ENCODE data around the gene CYFIP1. TPM values are rescaled to one million over a fixed set of nuclear protein-coding genes. Genes with fewer than 3 reads are reported as not detected.

The CYFIP1 gene
- total RNA-seq, 2 experiments from 2014 or later, result 14.6 to 16.3 TPM

- no peaks in the 10 kb centered on the region for H3K4me1 Mint-ChIP-seq
- no peaks in the 10 kb centered on the region for H3K27me3 Mint-ChIP-seq
- H3K4me3 Mint-ChIP-seq, result no peak overlapping the region
- no peaks in the 10 kb centered on the region for H3K9me3 Mint-ChIP-seq
- ChIA-PET CTCF (interaction anchor here (1.0 kb wide), 1 partner anchor 64 kb away, joined by 4 read pairs; no protein-coding TSS in a partner anchor), POLR2A (no interaction called here)
- H3K36me3 Mint-ChIP-seq (ENCODE audit: low read depth), result no peaks in the 10 kb centered on the region
- no peak for DNase-seq
- H3K27ac Mint-ChIP-seq, result no peak overlapping the region
Observed at GRCh38 chr15:22916606-22917350, 63.4 kb downstream of the CYFIP1 start.

GRCh38 chr15:22915866-22916515 is 64.2 kb downstream of the CYFIP1 start:
- no peaks in the 10 kb centered on the region for H3K4me1 Mint-ChIP-seq
- no peaks in the 10 kb centered on the region for H3K27me3 Mint-ChIP-seq
- CTCF ChIA-PET, result interaction anchor here (1.0 kb wide), 1 partner anchor 63 kb away, joined by 4 read pairs; no protein-coding TSS in a partner anchor
- H3K36me3 Mint-ChIP-seq (ENCODE audit: low read depth), result no peaks in the 10 kb centered on the region
- DNase-seq, result no peak
- POLR2A ChIA-PET, result no interaction called here
- H3K9me3 Mint-ChIP-seq, result no peaks in the 10 kb centered on the region
- no peak overlapping the region for H3K27ac Mint-ChIP-seq
- H3K4me3 Mint-ChIP-seq, result no peak overlapping the region

GRCh38 chr15:22913646-22914380 is 66.4 kb downstream of the CYFIP1 start:
- ChIA-PET POLR2A (interaction anchor here (0.7 kb wide), 1 partner anchor 40 kb away, joined by 6 read pairs; no protein-coding TSS in a partner anchor), CTCF (interaction anchor here (0.6 kb wide), 1 partner anchor 83 kb away, joined by 4 read pairs; no protein-coding TSS in a partner anchor)
- no peaks in the 10 kb centered on the region for H3K9me3 Mint-ChIP-seq
- H3K4me3 Mint-ChIP-seq, result no peak overlapping the region
- H3K4me1 Mint-ChIP-seq, result no peaks in the 10 kb centered on the region
- DNase-seq, result no peak
- H3K36me3 Mint-ChIP-seq (ENCODE audit: low read depth), result peaks cover 5% of the 10 kb centered on the region
- no peaks in the 10 kb centered on the region for H3K27me3 Mint-ChIP-seq
- no peak overlapping the region for H3K27ac Mint-ChIP-seq

- no peaks in the 10 kb centered on the region for H3K27me3 Mint-ChIP-seq
- ChIA-PET POLR2A (no interaction called here), CTCF (no interaction called here)
- peaks cover 11% of the 10 kb centered on the region for H3K36me3 Mint-ChIP-seq (ENCODE audit: low read depth)
- H3K4me1 Mint-ChIP-seq, result no peaks in the 10 kb centered on the region
- H3K4me3 Mint-ChIP-seq, result no peak overlapping the region
- no peaks in the 10 kb centered on the region for H3K9me3 Mint-ChIP-seq
- DNase-seq, result no peak
- H3K27ac Mint-ChIP-seq, result no peak overlapping the region
Observed at GRCh38 chr15:22912256-22912655, 67.9 kb downstream of the CYFIP1 start.

- Mint-ChIP-seq H3K4me3 (no peak overlapping the region), H3K36me3 (ENCODE audit: low read depth) (peaks cover 11% of the 10 kb centered on the region), H3K27me3 (no peaks in the 10 kb centered on the region), H3K27ac (no peak overlapping the region), H3K9me3 (no peaks in the 10 kb centered on the region), H3K4me1 (no peaks in the 10 kb centered on the region)
- DNase-seq, result no peak
- POLR2A ChIA-PET, result no interaction called here
- CTCF ChIA-PET, result no interaction called here
Observed at GRCh38 chr15:22911306-22911705, 68.9 kb downstream of the CYFIP1 start.

GRCh38 chr15:22908830-22909229 is 71.3 kb downstream of the CYFIP1 start:
- POLR2A ChIA-PET, result no interaction called here
- no peaks in the 10 kb centered on the region for H3K4me1 Mint-ChIP-seq
- DNase-seq, result no peak
- CTCF ChIA-PET, result interaction anchor here (0.7 kb wide), 1 partner anchor 15 kb away, joined by 3 read pairs; no protein-coding TSS in a partner anchor
- no peak overlapping the region for H3K4me3 Mint-ChIP-seq
- H3K9me3 Mint-ChIP-seq, result no peaks in the 10 kb centered on the region
- H3K27me3 Mint-ChIP-seq, result no peaks in the 10 kb centered on the region
- H3K36me3 Mint-ChIP-seq (ENCODE audit: low read depth), result peaks cover 11% of the 10 kb centered on the region
- no peak overlapping the region for H3K27ac Mint-ChIP-seq

GRCh38 chr15:22907161-22907950 is 72.8 kb downstream of the CYFIP1 start:
- Mint-ChIP-seq H3K4me3 (no peak overlapping the region), H3K27me3 (no peaks in the 10 kb centered on the region), H3K36me3 (ENCODE audit: low read depth) (peaks cover 11% of the 10 kb centered on the region), H3K9me3 (no peaks in the 10 kb centered on the region), H3K4me1 (no peaks in the 10 kb centered on the region), H3K27ac (no peak overlapping the region)
- ChIA-PET CTCF (no interaction called here), POLR2A (no interaction called here)
- no peak for DNase-seq

- Mint-ChIP-seq H3K27me3 (no peaks in the 10 kb centered on the region), H3K27ac (no peak overlapping the region), H3K9me3 (no peaks in the 10 kb centered on the region), H3K4me3 (no peak overlapping the region), H3K36me3 (ENCODE audit: low read depth) (peaks cover 8% of the 10 kb centered on the region), H3K4me1 (no peaks in the 10 kb centered on the region)
- DNase-seq, result no peak
- ChIA-PET CTCF (no interaction called here), POLR2A (no interaction called here)
Observed at GRCh38 chr15:22904736-22905135, 75.4 kb downstream of the CYFIP1 start.

GRCh38 chr15:22903961-22904534 is 76.1 kb downstream of the CYFIP1 start:
- Mint-ChIP-seq H3K36me3 (ENCODE audit: low read depth) (peaks cover 8% of the 10 kb centered on the region), H3K4me3 (no peak overlapping the region), H3K9me3 (no peaks in the 10 kb centered on the region), H3K27me3 (no peaks in the 10 kb centered on the region), H3K4me1 (no peaks in the 10 kb centered on the region), H3K27ac (no peak overlapping the region)
- ChIA-PET CTCF (no interaction called here), POLR2A (no interaction called here)
- DNase-seq, result no peak

GRCh38 chr15:22903427-22903826 is 76.7 kb downstream of the CYFIP1 start:
- Mint-ChIP-seq H3K27me3 (no peaks in the 10 kb centered on the region), H3K27ac (no peak overlapping the region), H3K9me3 (no peaks in the 10 kb centered on the region), H3K4me1 (no peaks in the 10 kb centered on the region), H3K4me3 (no peak overlapping the region), H3K36me3 (ENCODE audit: low read depth) (peaks cover 5% of the 10 kb centered on the region)
- ChIA-PET POLR2A (no interaction called here), CTCF (no interaction called here)
- no peak for DNase-seq

- DNase-seq, result no peak
- POLR2A ChIA-PET, result interaction anchor here (0.6 kb wide), 1 partner anchor 47 kb away, joined by 3 read pairs; no protein-coding TSS in a partner anchor
- Mint-ChIP-seq H3K27ac (no peak overlapping the region), H3K9me3 (no peaks in the 10 kb centered on the region), H3K36me3 (ENCODE audit: low read depth) (peaks cover 2% of the 10 kb centered on the region), H3K27me3 (no peaks in the 10 kb centered on the region), H3K4me3 (no peak overlapping the region), H3K4me1 (no peaks in the 10 kb centered on the region)
- CTCF ChIA-PET, result no interaction called here
Observed at GRCh38 chr15:22902981-22903380, 77.2 kb downstream of the CYFIP1 start.

GRCh38 chr15:22902578-22902977 is 77.6 kb downstream of the CYFIP1 start:
- H3K27me3 Mint-ChIP-seq, result no peaks in the 10 kb centered on the region
- ChIA-PET POLR2A (interaction anchor here (0.6 kb wide), 1 partner anchor 48 kb away, joined by 3 read pairs; no protein-coding TSS in a partner anchor), CTCF (no interaction called here)
- DNase-seq, result no peak
- no peak overlapping the region for H3K4me3 Mint-ChIP-seq
- H3K36me3 Mint-ChIP-seq (ENCODE audit: low read depth), result peaks cover 2% of the 10 kb centered on the region
- no peak overlapping the region for H3K27ac Mint-ChIP-seq
- no peaks in the 10 kb centered on the region for H3K9me3 Mint-ChIP-seq
- no peaks in the 10 kb centered on the region for H3K4me1 Mint-ChIP-seq
